H1 (cell line): Measurements from ENCODE around the gene SOBP. TPM values are rescaled to one million over a fixed set of nuclear protein-coding genes. Genes with fewer than 3 reads are reported as not detected.

Experiments used
- CTCF ChIA-PET: fragments of 300-600 bp; sonication (Branson Sonifier 250); formaldehyde crosslinking; loops from one replicate; lab custom pipeline; 2021; ENCODE audit not compliant: partially characterized antibody; lab: Charles Lee
- POLR2A ChIA-PET: fragments of 300-600 bp; sonication (Branson Sonifier 250); formaldehyde crosslinking; loops from one replicate; lab custom pipeline; 2021; ENCODE audit warnings: inconsistent platforms; ENCODE audit not compliant: partially characterized antibody; lab: Charles Lee
- DNase-seq, 2 experiments: peaks; one replicate each; pipeline versions ENCODE4 v3.0.0 to v3.0.0-alpha.2; 2010 to 2022; ENCODE audit warnings: low spot score in 2 of 2, low read depth in 1 of 2, mixed read lengths in 1 of 2
- FAIRE-seq: peaks from 2 replicates; lab custom pipeline; 2011; peaks lifted over from hg19 to GRCh38; lab: Jason Lieb, UNC
- H2AFZ ChIP-seq: 2 replicates; pipeline ENCODE4 v1.8.1; 2012; ENCODE audit warnings: low read length, inconsistent platforms
- H2AK5ac ChIP-seq: 2 replicates; pipeline ENCODE4 v1.6.1; 2013; ENCODE audit warnings: low read depth, low read length
- H2BK120ac ChIP-seq: replicated peaks from 2 replicates; pipeline ENCODE3; 2013; ENCODE audit warnings: low read depth, low read length, inconsistent platforms
- H2BK12ac ChIP-seq: 2 replicates; pipeline ENCODE4 v1.6.1; 2013; ENCODE audit warnings: low read depth, low read length
- H2BK15ac ChIP-seq: 2 replicates; pipeline ENCODE4 v1.6.1; 2013; ENCODE audit warnings: low read length
- H2BK20ac ChIP-seq: 2 replicates; pipeline ENCODE4 v1.6.1; 2013; ENCODE audit warnings: low read length
- H2BK5ac ChIP-seq: 2 replicates; pipeline ENCODE4 v1.6.1; 2013; ENCODE audit warnings: low read depth, low read length
- H3K14ac ChIP-seq: 2 replicates; pipeline ENCODE4 v1.6.1; 2013; ENCODE audit warnings: inconsistent platforms; ENCODE audit not compliant: insufficient read length
- H3K18ac ChIP-seq: 2 replicates; pipeline ENCODE4 v1.6.1; 2013; ENCODE audit warnings: low read length; ENCODE audit errors: extremely low read depth
- H3K23ac ChIP-seq: 2 replicates; pipeline ENCODE4 v1.6.1; 2013; ENCODE audit warnings: inconsistent platforms; ENCODE audit not compliant: insufficient read length
- H3K23me2 ChIP-seq: 2 replicates; pipeline ENCODE4 v1.6.1; 2013; ENCODE audit warnings: low read depth, low read length
- H3K27ac ChIP-seq: 2 replicates; pipeline ENCODE4 v1.6.1; 2011; ENCODE audit warnings: low read depth, low read length, inconsistent platforms
- H3K27me3 ChIP-seq, 4 experiments: replicated peaks in 1 of 4; 1 replicate in 1 of 4; 2 replicates in 3 of 4; pipeline versions ENCODE4 v1.6.1 to v1.8.1; 2011 to 2013; ENCODE audit warnings: low read length in 3 of 4, mild to moderate bottlenecking in 3 of 4, inconsistent platforms in 2 of 4, mixed read lengths in 2 of 4, moderate library complexity in 1 of 4; ENCODE audit not compliant: control insufficient read depth in 3 of 4, insufficient read depth in 3 of 4; ENCODE audit errors: extremely low read depth in 1 of 4
- H3K36me3 ChIP-seq, 4 experiments: 2 replicates each; pipeline versions ENCODE4 v1.6.1 to v1.8.1; 2011 to 2013; ENCODE audit warnings: mild to moderate bottlenecking in 4 of 4, low read length in 3 of 4, moderate library complexity in 2 of 4, control low read depth in 1 of 4, inconsistent platforms in 1 of 4; ENCODE audit not compliant: insufficient read depth in 4 of 4, control insufficient read depth in 2 of 4
- H3K4ac ChIP-seq: replicated peaks from 2 replicates; pipeline ENCODE3; 2013; ENCODE audit warnings: low read length, low read depth, mixed read lengths, inconsistent platforms; ENCODE audit not compliant: insufficient read length
- H3K4me1 ChIP-seq, 4 experiments: replicated peaks in 1 of 4; 1 replicate in 1 of 4; 2 replicates in 3 of 4; pipeline versions ENCODE4 v1.6.1 to v1.8.1; 2011 to 2013; ENCODE audit warnings: low read length in 3 of 4, inconsistent platforms in 2 of 4, mixed read lengths in 1 of 4; ENCODE audit not compliant: insufficient read depth in 4 of 4, control insufficient read depth in 3 of 4
- H3K4me2 ChIP-seq, 2 experiments: 2 replicates each; pipeline versions ENCODE4 v1.6.1 to v1.8.1; 2011 to 2013; ENCODE audit warnings: low read depth in 2 of 2, low read length in 2 of 2, control low read depth in 1 of 2, inconsistent platforms in 1 of 2, mild to moderate bottlenecking in 1 of 2; ENCODE audit not compliant: insufficient read depth in 1 of 2
- H3K4me3 ChIP-seq, 4 experiments: fragments of 200-600, 300-600 bp in 1 of 4; sonication (generic), shearing (Covaris generic), sonication (Bioruptor Twin) in 1 of 4; 2 replicates each; pipeline versions ENCODE4 v1.5.1 to v1.8.1; 2011 to 2016; ENCODE audit warnings: low read length in 4 of 4, low read depth in 3 of 4, control low read depth in 2 of 4, inconsistent platforms in 2 of 4, mild to moderate bottlenecking in 2 of 4, mixed read lengths in 1 of 4, moderate library complexity in 1 of 4; ENCODE audit not compliant: insufficient read depth in 2 of 4; ENCODE audit errors: extremely low read depth in 1 of 4
- H3K56ac ChIP-seq: replicated peaks from 2 replicates; pipeline ENCODE3; 2013; ENCODE audit warnings: low read depth, mild to moderate bottlenecking, mixed read lengths, low read length, inconsistent platforms; ENCODE audit not compliant: insufficient read length
- H3K79me1 ChIP-seq: 2 replicates; pipeline ENCODE4 v1.6.1; 2013; ENCODE audit warnings: low read depth, low read length, control low read depth
- H3K79me2 ChIP-seq, 2 experiments: 2 replicates each; pipeline versions ENCODE4 v1.6.1 to v1.8.1; 2012 to 2013; ENCODE audit warnings: low read length in 2 of 2, mild to moderate bottlenecking in 2 of 2, inconsistent platforms in 1 of 2; ENCODE audit not compliant: insufficient read depth in 2 of 2, control insufficient read depth in 1 of 2
- H3K9ac ChIP-seq, 4 experiments: replicated peaks in 1 of 4; 1 replicate in 1 of 4; 2 replicates in 3 of 4; pipeline versions ENCODE4 v1.6.1 to v1.8.1; 2011 to 2013; ENCODE audit warnings: low read depth in 3 of 4, low read length in 3 of 4, control low read depth in 2 of 4, mild to moderate bottlenecking in 2 of 4, moderate library complexity in 2 of 4, inconsistent platforms in 1 of 4; ENCODE audit errors: extremely low read depth in 1 of 4
- H3K9me3 ChIP-seq, 2 experiments: 2 replicates each; pipeline versions ENCODE4 v1.6.1 to v1.8.1; 2012 to 2013; ENCODE audit warnings: mild to moderate bottlenecking in 2 of 2, moderate library complexity in 2 of 2, control low read depth in 1 of 2, inconsistent platforms in 1 of 2, low read depth in 1 of 2, low read length in 1 of 2, mixed read lengths in 1 of 2; ENCODE audit not compliant: insufficient read depth in 2 of 2
- H4K20me1 ChIP-seq, 2 experiments: replicated peaks in 1 of 2; 2 replicates each; pipeline versions ENCODE3 to v1.8.1; 2011 to 2013; ENCODE audit warnings: inconsistent platforms in 2 of 2, low read length in 2 of 2, mild to moderate bottlenecking in 1 of 2; ENCODE audit not compliant: insufficient read depth in 2 of 2, control insufficient read depth in 1 of 2
- H4K5ac ChIP-seq: 2 replicates; pipeline ENCODE4 v1.6.1; 2013; ENCODE audit warnings: low read length, low read depth, mixed read lengths, inconsistent platforms; ENCODE audit not compliant: insufficient read length
- H4K8ac ChIP-seq: 2 replicates; pipeline ENCODE4 v1.8.0; 2013; ENCODE audit warnings: mild to moderate bottlenecking, moderate library complexity, low read length, inconsistent platforms; ENCODE audit not compliant: insufficient read depth; ENCODE audit errors: extremely low read depth
- H4K91ac ChIP-seq: replicated peaks from 2 replicates; pipeline ENCODE3; 2013; ENCODE audit warnings: low read length, mixed read lengths, inconsistent platforms; ENCODE audit not compliant: insufficient read length
- EZH2 ChIP-seq: fragments of 200-600 bp; sonication (generic); IDR thresholded peaks from 2 replicates; pipeline ENCODE4 v1.7.1; 2012; ENCODE audit warnings: low read depth, mild to moderate bottlenecking, moderate library complexity, low read length, inconsistent platforms; ENCODE audit not compliant: severe bottlenecking
- PHF8 ChIP-seq: fragments of 200-600 bp; sonication (generic); conservative IDR thresholded peaks from 2 replicates; pipeline ENCODE4 v1.7.1; 2012; ENCODE audit warnings: low read depth, mild to moderate bottlenecking, inconsistent platforms, low read length, moderate library complexity
- POU5F1 ChIP-seq: IDR thresholded peaks from 2 replicates; pipeline ENCODE4 v1.6.1; 2011; ENCODE audit warnings: low read depth, mild to moderate bottlenecking, low read length, moderate library complexity
- whole genome bisulfite sequencing, 2 experiments: shearing (Covaris generic) in 1 of 2; methylation state at CpG; one replicate each; pipeline versions ENCODE4 v1.1.6 to v1.1.7; 2013 to 2015; ENCODE audit warnings: low lambda C conversion rate in 2 of 2, mixed read lengths in 2 of 2, inconsistent platforms in 1 of 2, low coverage in 1 of 2, missing lambda C conversion rate in 1 of 2; ENCODE audit not compliant: insufficient replicate concordance in 2 of 2, insufficient coverage in 1 of 2, insufficient read length in 1 of 2; ENCODE audit errors: extremely low coverage in 1 of 2, missing lambda C conversion rate in 1 of 2; 5-methylcytosine and 5-hydroxymethylcytosine counted together
- polyA plus RNA-seq, 7 experiments: library from polyadenylated mRNA; depleted of rRNA in 3 of 7; stranded (reverse) in 5 of 7; unstranded in 2 of 7; fragments of >200 nt in 5 of 7; fragments of 200-250 nt in 2 of 7; gene quantifications; 1 replicate in 5 of 7; 2 replicates in 1 of 7; 4 replicates in 1 of 7; pipeline versions ENCODE4 v1.2.1 to v1.2.3, GENCODE V29; 2011 to 2013; ENCODE audit warnings: missing spikeins in 2 of 7, mixed read lengths in 2 of 7
- total RNA-seq: library from RNA; stranded (reverse); fragmentation: NEBNext Ultra II Directional; extraction: Animal tissue kit (Norgen Biotek cat#: 25700); gene quantifications from 2 replicates; pipeline ENCODE4 v1.2.1, GENCODE V29; 2021

The SOBP gene
- total and polyA plus RNA-seq, 2 of the 8 experiments (the other 6 are each of a cell fraction or from before 2014, with no cell fraction given), result 0.45 to 6.2 TPM

GRCh38 chr6:107495196-107495643, 5.3 kb downstream of the SOBP start:
- Histone ChIP-seq H3K79me1 (no peaks in the 10 kb centered on the region), H2BK12ac (no peak overlapping the region), H3K79me2 (0 out of 4 replicates have a peak, but pooled peaks cover 0 to 5% of the 10 kb centered on the region in 2 experiments), H4K8ac (no peak overlapping the region), H3K9ac (no peak overlapping the region), H3K27ac (no peak overlapping the region), H3K18ac (no peak overlapping the region), H2BK120ac (no peak overlapping the region), H3K9me3 (no peaks in the 10 kb centered on the region), H3K56ac (no peak overlapping the region), H3K36me3 (no peaks in the 10 kb centered on the region), H2BK15ac (no peak overlapping the region), H3K23ac (no peak overlapping the region), H3K4me1 (peaks cover 0 to 11% (median 9%) of the 10 kb centered on the region in 4 experiments; a peak in 6 of 7 replicates), H3K4me3 (no peak overlapping the region), H3K4me2 (no peak overlapping the region), H4K20me1 (peaks cover 0 to 2% of the 10 kb centered on the region in 2 experiments), H3K23me2 (peaks cover 11% of the 10 kb centered on the region; the same call in 1 of the 2 replicates), H2BK20ac (no peak overlapping the region), H2AFZ (no peak overlapping the region), H4K91ac (no peak overlapping the region), H3K27me3 (peaks cover 0 to 20% (median 11%) of the 10 kb centered on the region in 4 experiments; a peak in 6 of 7 replicates), H2BK5ac (no peak overlapping the region), H3K4ac (no peak overlapping the region), H2AK5ac (no peak overlapping the region), H4K5ac (no peak overlapping the region), H3K14ac (no peak overlapping the region)
- 93% methylated on average over 7 of the region's 7 CpGs; no CpG with 5 or more reads in 1 of the 2 experiments for WGBS, 2 experiments
- TF ChIP-seq EZH2 (no peak), PHF8 (no peak), POU5F1 (no peak)
- no peak for DNase-seq
- FAIRE-seq, result no peak
- ChIA-PET POLR2A (no interaction called here), CTCF (interaction anchor here (3.9 kb wide), 1 partner anchor 160 kb away, joined by 14 read pairs; no protein-coding TSS in a partner anchor)
